GM21576 (cell line): ENCODE data around the gene AARS2.

Experiments used
- ATAC-seq: cut with Tn5 transposase; IDR thresholded peaks from one replicate; pipeline ENCODE4 v1.9.1; 2021; ENCODE audit warnings: mild to moderate bottlenecking, moderate library complexity; ENCODE audit not compliant: unreplicated experiment

AARS2 gene

DNA sequence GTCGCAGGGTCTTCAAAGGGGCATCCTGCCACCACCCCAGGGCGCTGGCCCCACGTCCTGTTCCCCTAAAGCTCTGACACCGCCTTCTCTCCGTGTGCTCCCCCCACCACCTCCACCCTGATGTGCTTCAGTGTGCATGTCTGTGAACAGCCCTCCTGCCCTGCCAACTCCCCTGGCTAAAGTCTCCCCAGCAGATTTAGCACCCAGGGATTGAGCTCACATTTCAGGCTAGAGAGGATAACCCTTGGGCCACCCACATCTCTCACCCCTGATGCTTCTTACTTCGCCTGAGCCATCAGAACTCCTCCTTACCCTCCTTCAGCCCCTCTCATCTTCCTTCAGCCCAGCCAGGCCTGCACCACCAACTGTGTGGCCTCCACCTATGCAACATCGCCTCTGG lies 35.4 kb downstream of the AARS2 start:
- no peak for ATAC-seq

DNA sequence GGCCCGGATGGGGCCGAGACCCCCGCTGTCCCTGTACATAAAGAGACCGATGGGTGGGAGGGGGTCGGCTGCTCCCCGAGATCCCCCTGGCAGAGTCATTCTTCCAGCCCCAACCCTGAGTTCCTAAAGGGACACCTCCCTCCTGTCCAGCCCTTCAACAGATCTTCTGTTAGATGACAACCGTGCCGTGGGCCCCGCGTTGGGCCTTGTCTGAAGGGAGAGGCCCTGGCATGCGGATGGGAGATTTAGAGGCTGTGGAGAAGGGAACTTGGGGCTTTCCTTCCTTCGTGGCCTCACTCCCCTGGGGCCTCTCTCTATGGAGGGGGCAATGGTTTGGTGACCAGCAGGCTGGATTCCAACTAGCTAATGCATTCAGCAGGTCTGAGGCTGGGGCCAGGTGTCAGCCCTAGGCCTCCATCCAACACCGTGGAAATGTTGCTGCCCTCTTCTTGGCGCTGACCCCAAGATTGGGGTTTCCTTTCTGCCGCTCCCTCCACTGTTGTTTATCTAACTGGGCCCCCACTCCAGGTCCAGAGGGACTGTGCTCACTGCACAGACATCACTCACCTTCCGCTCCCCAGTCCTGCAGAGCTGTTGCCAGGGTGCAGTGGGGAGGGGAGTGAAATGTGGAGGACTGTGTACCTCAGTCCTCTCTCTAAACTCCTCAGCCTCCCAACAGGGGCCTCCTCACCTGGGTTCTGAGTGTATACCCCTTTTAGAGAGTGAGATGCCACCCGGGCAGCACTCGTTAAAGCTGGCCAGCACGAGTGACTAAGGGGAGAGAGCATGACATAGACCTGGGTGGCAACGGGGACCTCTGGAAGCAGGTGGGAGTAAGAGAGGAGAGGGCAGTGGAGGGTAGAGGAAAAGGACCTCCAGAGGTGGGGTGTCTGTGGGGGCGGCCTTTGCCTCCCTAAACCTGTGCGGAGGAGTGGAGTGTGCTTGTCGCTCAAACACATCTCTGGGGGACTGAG lies 36.2 kb downstream of the AARS2 start:
- ATAC-seq, result no peak

DNA sequence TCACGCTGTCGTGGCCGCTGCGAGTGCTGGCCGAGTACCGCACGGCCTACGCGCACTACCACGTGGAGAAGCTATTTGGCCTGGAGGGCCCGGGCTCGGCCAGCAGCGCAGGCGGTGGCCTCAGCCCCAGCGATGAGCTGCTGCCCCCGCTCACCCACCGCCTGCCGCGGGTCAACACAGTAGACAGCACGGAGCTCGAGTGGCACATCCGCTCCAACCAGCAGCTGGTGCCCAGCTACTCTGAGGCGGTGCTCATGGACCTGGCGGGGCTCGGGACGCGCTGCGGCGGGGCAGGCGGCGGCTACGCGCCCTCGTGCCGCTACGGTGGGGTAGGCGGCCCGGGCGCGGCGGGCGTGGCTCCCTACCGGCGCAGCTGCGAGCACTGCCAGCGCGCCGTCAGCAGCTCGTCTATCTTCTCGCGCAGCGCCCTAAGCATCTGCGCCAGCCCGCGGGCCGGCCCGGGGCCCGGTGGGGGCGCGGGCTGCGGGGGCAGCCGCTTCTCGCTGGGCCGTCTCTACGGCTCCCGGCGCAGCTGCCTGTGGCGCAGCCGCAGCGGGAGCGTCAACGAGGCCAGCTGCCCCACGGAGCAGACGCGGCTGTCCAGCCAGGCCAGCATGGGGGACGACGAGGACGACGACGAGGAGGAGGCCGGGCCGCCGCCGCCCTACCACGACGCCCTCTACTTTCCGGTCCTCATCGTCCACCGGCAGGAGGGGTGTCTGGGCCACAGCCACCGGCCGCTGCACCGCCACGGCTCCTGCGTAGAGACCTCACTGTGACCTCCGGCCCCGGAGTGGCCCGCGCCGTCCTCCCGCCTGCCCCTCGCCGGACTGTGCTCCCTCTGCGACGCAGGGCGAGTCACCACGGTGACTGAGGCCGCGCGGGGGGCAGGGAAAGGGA lies 37.1 kb downstream of the AARS2 start:
- no peak for ATAC-seq

DNA sequence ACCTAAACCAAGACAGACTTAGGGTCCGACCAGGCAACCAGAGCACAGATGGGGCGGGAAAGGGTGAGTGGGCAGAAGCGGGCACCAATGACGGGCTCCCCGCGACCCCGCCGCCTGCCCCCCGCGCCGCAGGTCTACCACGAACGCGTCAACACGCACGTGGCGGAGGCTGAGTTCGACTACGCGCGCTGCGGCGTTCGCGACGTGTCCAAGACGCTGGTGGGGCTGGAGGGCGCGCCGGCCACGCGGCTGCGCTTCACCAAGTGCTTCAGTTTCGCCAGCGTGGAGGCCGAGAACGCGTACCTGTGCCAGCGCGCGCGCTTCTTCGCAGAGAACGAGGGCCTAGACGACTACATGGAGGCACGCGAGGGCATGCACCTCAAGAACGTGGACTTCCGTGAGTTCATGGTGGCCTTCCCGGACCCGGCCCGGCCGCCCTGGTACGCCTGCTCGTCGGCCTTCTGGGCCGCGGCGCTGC lies 37.8 kb downstream of the AARS2 start:
- no peak for ATAC-seq

DNA sequence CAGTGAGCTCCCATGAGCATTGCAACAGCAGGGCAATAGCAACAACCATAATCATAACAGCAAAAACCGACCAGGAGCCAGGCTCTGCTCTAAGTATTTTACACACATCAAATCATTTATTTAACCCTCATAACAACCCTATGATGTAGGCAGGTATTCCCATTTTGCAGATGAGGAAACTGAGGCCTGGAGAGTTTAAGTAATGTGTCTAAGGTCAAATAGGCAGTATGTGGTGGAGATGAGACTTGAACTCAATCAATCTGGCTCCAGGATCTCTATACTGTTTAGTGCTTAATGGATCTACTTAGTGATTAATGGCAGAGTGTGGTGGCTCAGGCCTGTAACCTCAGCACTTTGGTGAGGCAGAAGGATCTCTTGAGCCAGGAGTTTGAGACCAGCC lies 39.5 kb downstream of the AARS2 start:
- no peak for ATAC-seq

DNA sequence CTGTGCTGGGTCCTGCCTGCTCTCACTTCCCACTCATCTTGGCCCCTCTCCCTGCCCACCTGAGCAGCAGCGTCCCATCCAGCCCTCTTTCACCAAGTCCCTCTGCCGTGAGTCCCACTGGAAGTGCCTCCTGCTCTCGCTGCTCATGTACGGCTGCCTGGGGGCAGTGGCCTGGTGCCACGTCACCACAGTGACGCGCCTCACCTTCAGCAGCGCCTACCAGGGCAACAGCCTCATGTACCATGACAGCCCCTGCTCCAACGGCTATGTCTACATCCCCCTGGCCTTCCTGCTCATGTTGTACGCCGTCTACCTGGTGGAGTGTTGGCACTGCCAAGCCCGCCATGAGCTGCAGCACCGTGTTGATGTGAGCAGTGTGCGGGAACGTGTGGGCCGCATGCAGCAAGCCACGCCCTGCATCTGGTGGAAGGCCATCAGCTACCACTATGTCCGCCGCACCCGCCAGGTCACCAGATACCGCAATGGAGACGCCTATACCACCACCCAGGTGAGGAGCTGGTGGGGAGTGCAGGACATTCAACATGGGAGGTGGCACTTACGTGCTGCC lies 40.1 kb downstream of the AARS2 start:
- no peak for ATAC-seq

DNA sequence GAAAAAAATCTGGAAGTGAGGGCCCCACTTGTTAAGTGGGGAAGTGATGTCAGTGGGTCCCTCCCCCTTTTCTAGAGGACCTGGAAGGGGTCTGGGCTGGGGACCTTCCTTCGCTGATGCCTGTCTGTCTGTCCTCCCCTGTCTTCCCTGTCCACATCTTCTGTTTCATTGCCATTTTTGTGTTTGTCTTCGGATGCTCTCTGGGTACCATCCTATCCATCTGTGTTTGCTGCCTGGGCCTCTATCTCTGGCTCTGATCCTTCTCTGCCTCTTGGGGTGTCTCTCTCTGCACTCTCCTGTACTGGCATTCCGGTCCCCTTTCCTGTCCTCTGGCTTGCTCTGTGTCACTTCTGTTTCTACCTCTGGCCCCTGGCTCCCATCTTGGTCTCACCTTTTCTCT lies 40.6 kb downstream of the AARS2 start:
- no peak for ATAC-seq

DNA sequence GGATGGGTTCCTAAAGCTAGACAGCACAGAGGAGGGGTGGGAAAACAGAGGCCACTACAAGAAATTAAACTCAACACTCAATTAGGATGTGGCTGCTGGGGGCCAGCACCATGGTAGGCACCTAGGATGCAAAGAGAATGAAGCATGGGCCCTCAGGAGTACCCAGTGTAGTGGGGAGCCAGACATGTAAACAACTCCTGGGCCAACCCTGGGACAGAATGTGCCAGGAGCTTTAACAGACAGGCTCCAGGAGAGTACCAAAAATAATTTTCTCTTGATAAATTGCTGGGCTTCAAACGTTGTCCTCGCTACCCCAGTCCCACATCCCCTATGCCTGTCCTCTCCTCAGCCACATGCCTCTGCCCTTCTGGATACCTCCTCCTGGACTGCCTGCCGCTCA lies 41.2 kb downstream of the AARS2 start:
- ATAC-seq, result no peak

DNA sequence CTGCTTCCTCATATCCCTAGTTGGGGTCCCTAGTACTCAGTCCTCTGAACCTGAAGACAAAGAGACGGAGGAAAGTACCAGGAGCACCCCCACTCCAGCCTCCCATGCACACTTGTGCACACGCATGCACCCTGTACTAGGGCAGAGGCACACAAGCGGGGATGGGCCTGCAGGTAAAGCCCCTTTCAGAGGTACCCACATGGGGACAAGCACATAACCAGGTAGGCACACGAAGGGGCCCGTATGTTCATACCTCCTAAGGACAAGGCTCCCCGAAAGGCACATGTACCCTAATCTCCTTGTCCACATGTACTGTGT lies 41.8 kb downstream of the AARS2 start:
- ATAC-seq, result no peak

DNA sequence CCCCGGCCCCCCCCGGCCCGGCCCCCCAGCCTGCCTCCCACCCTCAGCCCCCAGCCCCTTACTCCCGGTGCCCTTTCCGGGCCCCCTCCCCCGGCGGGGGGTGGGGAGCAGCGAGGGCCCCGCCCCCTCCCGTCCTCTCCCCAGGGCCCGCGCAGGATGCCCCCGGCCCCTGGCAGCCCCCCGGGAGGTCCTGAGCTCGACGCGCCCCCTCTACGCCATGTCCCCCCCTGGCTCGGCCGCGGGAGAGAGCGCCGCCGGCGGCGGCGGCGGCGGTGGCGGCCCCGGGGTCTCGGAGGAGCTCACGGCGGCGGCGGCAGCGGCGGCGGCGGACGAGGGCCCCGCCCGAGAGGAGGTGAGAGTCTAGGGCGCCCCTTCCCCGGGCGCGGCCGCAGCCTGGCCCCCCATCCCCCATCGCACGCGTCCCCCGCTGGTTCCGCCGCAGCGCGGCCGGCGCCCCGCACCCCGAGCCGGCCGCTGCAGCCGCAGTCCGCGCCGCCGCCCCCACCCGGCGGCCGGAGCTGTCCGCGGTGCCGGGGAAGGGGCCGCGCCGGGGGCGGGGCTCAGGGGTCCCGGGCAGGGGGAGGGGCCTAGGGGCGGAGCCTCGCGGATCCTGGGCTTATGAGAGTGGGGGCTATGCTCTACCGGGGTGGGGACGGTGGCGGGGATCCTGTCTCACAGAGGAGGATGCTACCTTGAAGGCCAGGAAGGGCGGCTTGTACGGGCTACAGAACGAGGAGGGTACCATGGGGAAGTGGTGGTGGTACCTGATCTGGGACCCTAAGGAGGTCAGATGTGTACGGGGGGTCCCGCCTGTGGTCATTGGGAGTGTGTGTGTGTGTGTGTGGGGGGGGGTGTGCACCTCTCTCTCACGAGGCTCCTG lies 42.4 kb downstream of the AARS2 start:
- no peak for ATAC-seq

DNA sequence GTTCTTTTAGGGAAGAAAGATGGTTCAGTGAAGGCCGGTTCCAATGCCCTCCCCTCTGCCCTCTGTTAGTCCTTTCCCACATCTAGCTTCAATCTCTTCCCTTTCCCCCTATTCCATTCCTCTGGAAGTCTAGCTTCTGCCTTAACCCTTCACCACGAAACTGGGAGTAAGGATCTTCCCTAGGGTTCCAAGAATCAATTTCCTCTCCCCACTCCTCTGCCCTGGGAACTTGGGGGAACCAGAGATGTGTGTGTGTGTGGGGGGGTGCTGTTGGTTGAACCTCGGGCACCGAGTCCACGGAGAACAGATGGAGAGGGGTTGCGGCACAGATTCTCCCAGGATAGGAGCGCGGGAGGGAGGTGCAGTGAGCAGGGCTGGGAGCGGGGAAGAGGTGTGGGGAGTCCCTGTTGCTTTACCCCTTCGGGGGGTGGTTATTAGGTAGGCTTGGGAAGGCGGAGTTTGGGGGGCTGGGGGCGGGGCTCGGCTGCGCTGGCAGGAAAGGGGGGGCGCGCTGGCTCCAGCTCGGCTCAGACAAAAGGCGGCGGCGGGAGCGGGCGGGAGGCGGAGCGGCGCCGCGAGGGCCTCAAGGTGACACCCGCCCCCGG lies 43.1 kb downstream of the AARS2 start, which contains the start of gene TMEM151B:
TSS of gene TMEM151B (plus strand) at position 530 of the 605 bp plus-strand sequence. CDS start 293 bp downstream, outside the sequence.
- ATAC-seq, result no peak

DNA sequence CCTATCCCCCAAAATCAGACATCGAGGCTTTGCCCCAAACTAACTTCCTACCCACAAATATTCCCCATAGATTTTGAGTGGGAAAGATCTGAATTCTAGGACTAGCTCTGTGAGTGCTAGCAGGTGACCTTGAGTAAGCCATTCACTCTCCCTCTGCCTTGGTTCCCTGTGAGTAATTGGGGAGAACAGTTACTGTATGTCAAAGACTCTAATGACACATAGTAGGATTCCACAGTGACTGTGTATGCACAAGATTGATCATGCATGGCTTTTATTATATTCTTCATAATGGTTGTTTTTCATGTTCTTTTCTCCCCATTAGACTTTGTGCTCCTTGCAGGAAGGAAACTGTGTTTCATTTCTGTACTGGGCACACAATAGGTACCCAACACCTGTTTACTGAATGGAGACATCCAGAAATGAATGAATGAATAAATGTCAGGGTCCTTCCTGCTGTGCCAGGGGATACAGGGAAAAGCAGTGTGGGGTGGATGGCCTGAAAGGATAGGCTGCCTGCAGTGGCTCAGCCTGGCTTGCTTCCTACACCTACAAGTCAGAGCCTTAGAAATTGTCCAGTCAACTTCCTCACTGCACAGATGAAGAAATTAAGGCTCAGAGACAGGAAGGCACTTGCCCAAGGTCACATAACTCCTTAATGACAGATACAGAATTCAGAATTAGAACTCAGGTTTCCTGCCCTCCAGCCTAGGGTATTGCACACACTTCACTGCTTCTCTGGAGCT lies 43.8 kb downstream of the AARS2 start:
- no peak for ATAC-seq

DNA sequence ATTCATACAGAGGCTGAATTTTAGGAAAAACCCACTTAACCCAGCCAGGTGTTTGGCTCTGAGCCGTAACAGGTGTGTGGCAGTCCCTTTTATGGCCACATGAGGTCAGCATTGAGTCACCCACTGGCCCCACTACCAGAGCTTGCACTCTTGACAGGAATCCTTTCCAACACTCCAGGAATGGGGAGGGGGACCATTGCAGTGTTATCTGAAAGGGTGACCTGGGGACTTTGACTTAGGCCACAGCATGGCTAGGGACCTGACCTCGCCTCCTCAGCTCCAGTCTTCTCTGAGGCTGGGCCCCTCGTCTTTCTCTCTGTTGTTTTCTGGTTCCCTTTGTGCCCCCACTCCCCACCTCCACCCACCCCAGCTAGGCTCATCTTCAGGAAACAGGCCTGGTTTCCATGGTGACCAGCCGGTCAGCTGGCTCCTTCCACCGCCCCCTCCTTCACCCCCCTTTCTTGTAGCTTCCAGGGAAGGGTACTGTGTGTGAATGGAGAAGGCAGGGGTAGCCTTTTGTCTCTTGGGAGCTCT lies 45.0 kb downstream of the AARS2 start:
- ATAC-seq, result no peak

DNA sequence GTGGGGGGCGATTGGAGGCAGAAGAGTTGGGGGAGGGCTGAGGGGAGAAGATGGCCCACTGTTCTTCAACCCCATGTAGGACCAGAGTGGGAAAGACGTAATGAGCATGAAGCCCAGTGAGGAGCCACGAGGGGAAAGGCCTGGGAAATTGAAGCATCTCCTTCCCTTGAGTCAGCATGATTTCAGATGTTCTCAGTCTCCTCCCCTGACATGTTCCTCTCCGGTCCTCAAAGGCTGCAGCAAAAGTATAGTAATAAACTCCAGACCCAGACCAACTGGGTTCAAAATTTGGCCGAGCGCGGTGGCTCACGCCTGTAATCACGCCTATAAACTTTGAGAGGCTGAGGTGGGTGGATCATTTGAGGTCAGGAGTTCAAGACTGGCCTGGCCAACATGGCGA lies 45.9 kb downstream of the AARS2 start:
- no peak for ATAC-seq

DNA sequence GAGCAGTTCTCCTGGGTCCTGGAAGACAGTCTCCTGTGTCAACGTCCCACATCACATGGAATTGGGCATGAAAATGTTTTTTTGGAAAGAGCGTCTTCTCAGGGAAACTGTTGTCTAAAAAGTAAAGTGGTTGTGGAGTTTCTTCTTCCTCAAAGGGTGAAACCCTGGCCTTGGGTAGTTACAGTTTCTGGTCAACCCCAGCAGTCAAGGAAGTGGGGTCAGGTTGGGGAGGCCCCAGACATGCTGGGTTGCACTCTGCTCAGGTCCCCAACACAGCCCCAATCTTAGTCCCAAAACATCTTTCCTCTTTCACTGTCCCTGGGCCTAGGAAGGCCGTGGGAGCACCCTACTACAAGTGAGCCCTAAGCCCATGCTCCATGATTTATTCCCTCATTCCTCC lies 46.8 kb downstream of the AARS2 start:
- ATAC-seq, result peak; percentile 38

DNA sequence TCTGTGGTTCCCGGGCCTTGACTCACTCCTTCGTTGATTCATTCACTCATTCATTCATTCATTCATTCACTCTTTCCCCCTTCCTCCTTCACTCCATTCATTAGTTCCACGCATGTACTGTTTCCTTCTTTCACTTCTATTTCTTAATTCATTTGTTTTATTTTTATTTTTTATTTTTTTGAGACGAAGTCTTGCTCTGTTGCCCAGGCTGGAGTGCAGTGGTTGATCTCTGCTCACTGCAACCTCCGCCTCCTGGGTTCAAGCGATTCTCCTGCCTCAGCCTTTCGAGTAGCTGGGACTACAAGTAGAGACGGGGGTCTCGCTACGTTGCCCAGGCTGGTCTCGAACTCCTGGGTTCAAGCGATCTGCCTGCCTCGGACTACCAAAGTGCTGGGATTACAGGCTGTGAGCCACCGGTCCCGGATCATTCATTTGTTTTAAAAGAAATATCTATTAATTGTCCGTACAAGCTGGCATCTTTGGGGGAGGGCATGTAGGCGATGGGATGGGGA lies 47.4 kb downstream of the AARS2 start:
- ATAC-seq, result no peak

DNA sequence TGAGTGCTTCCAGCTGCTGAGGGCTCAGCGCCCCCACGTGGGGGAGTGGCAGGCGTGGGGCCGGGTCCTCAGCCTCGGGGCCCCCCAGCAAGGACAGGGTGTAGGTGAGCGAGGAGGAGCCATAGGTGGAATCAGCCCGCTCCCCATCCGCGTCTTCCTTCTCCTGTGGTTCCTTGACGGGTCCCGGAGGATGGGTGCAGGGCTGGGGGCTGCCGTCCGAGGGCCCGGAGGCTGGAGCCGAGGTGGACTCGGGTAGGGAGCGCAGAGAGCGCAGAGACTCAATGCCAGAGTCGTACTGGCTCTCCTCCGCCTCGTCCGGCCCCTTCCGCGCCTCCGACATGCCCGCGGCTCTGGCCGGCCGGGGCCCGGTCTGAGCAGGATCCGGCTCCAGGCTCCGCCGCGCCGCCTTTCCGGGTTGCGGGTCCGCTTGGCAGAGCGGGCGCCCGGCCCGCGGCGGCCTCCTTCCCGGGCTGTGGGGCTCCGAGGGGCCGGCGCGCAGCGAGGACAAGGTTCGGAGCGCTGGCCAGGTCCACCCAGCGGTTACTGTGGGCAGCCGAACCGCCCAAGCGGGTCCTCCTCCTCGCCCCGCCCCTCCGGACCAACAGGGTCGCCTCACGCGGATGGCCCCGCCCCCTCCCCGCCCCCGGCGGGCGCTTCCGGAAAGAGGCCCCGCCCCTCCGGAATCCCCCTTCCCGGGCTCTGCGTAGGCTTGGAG lies 48.0 kb downstream of the AARS2 start, which contains the start of gene NFKBIE:
TSS of gene NFKBIE (minus strand) at position 545 of the 715 bp plus-strand sequence. CDS start at position 340, 205 bp downstream.
- ATAC-seq, result peak; percentile 33
